Activated T-helper 2 cell treated with anti-CD3 and anti-CD28 coated beads, Interferon-gamma antibody, Interleukin-2, Interleukin-4, amounts not matched to agents 10 μg/mL and 5 μg/mL and 100 μg/mL, durations not matched to agents 14 hours and 24 hours and 36 hours (primary cell): ENCODE results near the gene SPSB1. TPM values are rescaled to one million over a fixed set of nuclear protein-coding genes. Genes with fewer than 3 reads are reported as not detected.
"Not testable (repeated sequence)": the region's sequence is repeated elsewhere in the genome, so short reads cannot be mapped to it uniquely, and the experiment has no call there.

ENCODE experiments used
- DNase-seq: peaks from one replicate; pipeline ENCODE4 v3.0.0; 2021; ENCODE audit warnings: low spot score
- H3K27ac Mint-ChIP-seq: one replicate; pipeline ENCODE4 v1.8.0; 2021; ENCODE audit warnings: mixed read lengths
- H3K27me3 Mint-ChIP-seq: one replicate; pipeline ENCODE4 v1.8.0; 2021; ENCODE audit warnings: low read depth, mixed read lengths
- H3K36me3 Mint-ChIP-seq: one replicate; pipeline ENCODE4 v1.8.0; 2021; ENCODE audit warnings: low read depth, mixed read lengths
- H3K4me1 Mint-ChIP-seq: one replicate; pipeline ENCODE4 v1.8.0; 2021; ENCODE audit warnings: low read depth, mixed read lengths
- H3K4me3 Mint-ChIP-seq: one replicate; pipeline ENCODE4 v1.8.0; 2021; ENCODE audit warnings: low read depth, mild to moderate bottlenecking, moderate library complexity, mixed read lengths
- H3K9me3 Mint-ChIP-seq: one replicate; pipeline ENCODE4 v1.8.0; 2021; ENCODE audit warnings: mixed read lengths
- intact Hi-C: fragments of 100-400 bp; cut with micrococcal nuclease; formaldehyde crosslinking; loops from one replicate; pipeline ENCODE4 v1.15.1; 2023
- total RNA-seq: library from RNA; stranded (reverse); gene quantifications from 2 replicates; pipeline ENCODE4 v1.2.3, GENCODE V29; 2022

Gene SPSB1
- total RNA-seq, 1 donor from 2014 or later: 7.5 TPM

- Mint-ChIP-seq H3K36me3 (no peaks in the 10 kb centered on the region), H3K27me3 (peaks cover 7% of the 10 kb centered on the region), H3K4me3 (no peak overlapping the region), H3K9me3 (no peaks in the 10 kb centered on the region), H3K4me1 (peaks cover 13% of the 10 kb centered on the region), H3K27ac (no peak overlapping the region)
- DNase-seq: no peak
- intact Hi-C loops: no loop called here
Measured at GRCh38 chr1:9384751-9385245, 92.1 kb downstream of the SPSB1 start.

GRCh38 chr1:9385392-9385791 lies 92.7 kb downstream of the SPSB1 start:
- H3K27ac Mint-ChIP-seq, H3K36me3 Mint-ChIP-seq, H3K9me3 Mint-ChIP-seq, H3K27me3 Mint-ChIP-seq, H3K4me3 Mint-ChIP-seq, DNase-seq, intact Hi-C loops: not testable (repeated sequence)
- peaks cover 14% of the 10 kb centered on the region for H3K4me1 Mint-ChIP-seq

- peaks cover 16% of the 10 kb centered on the region for H3K4me1 Mint-ChIP-seq
- H3K36me3 Mint-ChIP-seq: no peaks in the 10 kb centered on the region
- H3K9me3 Mint-ChIP-seq: no peaks in the 10 kb centered on the region
- H3K27me3 Mint-ChIP-seq: peaks cover 9% of the 10 kb centered on the region
- no peak for DNase-seq
- intact Hi-C loops: no loop called here
- no peak overlapping the region for H3K4me3 Mint-ChIP-seq
- no peak overlapping the region for H3K27ac Mint-ChIP-seq
Measured at GRCh38 chr1:9385801-9386573, 93.3 kb downstream of the SPSB1 start.

GRCh38 chr1:9388335-9389180 lies 95.9 kb downstream of the SPSB1 start:
- Mint-ChIP-seq H3K4me1 (peaks cover 20% of the 10 kb centered on the region), H3K4me3 (no peak overlapping the region), H3K9me3 (no peaks in the 10 kb centered on the region), H3K27ac (no peak overlapping the region), H3K27me3 (peaks cover 8% of the 10 kb centered on the region), H3K36me3 (no peaks in the 10 kb centered on the region)
- DNase-seq: no peak
- intact Hi-C loops: no loop called here

GRCh38 chr1:9389968-9390367 lies 97.3 kb downstream of the SPSB1 start:
- Mint-ChIP-seq H3K4me1 (peaks cover 20% of the 10 kb centered on the region), H3K36me3 (no peaks in the 10 kb centered on the region), H3K4me3 (no peak overlapping the region), H3K9me3 (no peaks in the 10 kb centered on the region), H3K27ac (no peak overlapping the region), H3K27me3 (peaks cover 6% of the 10 kb centered on the region)
- intact Hi-C loops: no loop called here
- peak; percentile 14 for DNase-seq

GRCh38 chr1:9391620-9392019 lies 98.9 kb downstream of the SPSB1 start:
- DNase-seq: no peak
- Mint-ChIP-seq H3K4me1 (peaks cover 14% of the 10 kb centered on the region), H3K27ac (no peak overlapping the region), H3K27me3 (peaks cover 8% of the 10 kb centered on the region), H3K4me3 (no peak overlapping the region), H3K36me3 (no peaks in the 10 kb centered on the region), H3K9me3 (peaks cover 4% of the 10 kb centered on the region)
- intact Hi-C loops: no loop called here

GRCh38 chr1:9394010-9394409 lies 101.3 kb downstream of the SPSB1 start:
- Mint-ChIP-seq H3K9me3 (peaks cover 4% of the 10 kb centered on the region), H3K4me3 (no peak overlapping the region), H3K27ac (no peak overlapping the region), H3K27me3 (peaks cover 5% of the 10 kb centered on the region), H3K4me1 (peaks cover 12% of the 10 kb centered on the region), H3K36me3 (no peaks in the 10 kb centered on the region)
- intact Hi-C loops: no loop called here
- DNase-seq: no peak

GRCh38 chr1:9395018-9395417 lies 102.3 kb downstream of the SPSB1 start:
- DNase-seq: no peak
- intact Hi-C loops: no loop called here
- Mint-ChIP-seq H3K27ac (no peak overlapping the region), H3K9me3 (peaks cover 4% of the 10 kb centered on the region), H3K4me3 (no peak overlapping the region), H3K4me1 (peaks cover 8% of the 10 kb centered on the region), H3K36me3 (no peaks in the 10 kb centered on the region), H3K27me3 (peaks cover 5% of the 10 kb centered on the region)

- peaks cover 9% of the 10 kb centered on the region for H3K4me1 Mint-ChIP-seq
- no peak for DNase-seq
- H3K4me3 Mint-ChIP-seq: no peak overlapping the region
- intact Hi-C loops: no loop called here
- H3K27me3 Mint-ChIP-seq: peaks cover 4% of the 10 kb centered on the region
- peaks cover 4% of the 10 kb centered on the region for H3K9me3 Mint-ChIP-seq
- no peak overlapping the region for H3K27ac Mint-ChIP-seq
- H3K36me3 Mint-ChIP-seq: no peaks in the 10 kb centered on the region
Measured at GRCh38 chr1:9397047-9397446, 104.4 kb downstream of the SPSB1 start.

- H3K9me3 Mint-ChIP-seq: peaks cover 4% of the 10 kb centered on the region
- no peak overlapping the region for H3K27ac Mint-ChIP-seq
- peaks cover 11% of the 10 kb centered on the region for H3K4me1 Mint-ChIP-seq
- H3K4me3 Mint-ChIP-seq: no peak overlapping the region
- no peak for DNase-seq
- intact Hi-C loops: no loop called here
- H3K36me3 Mint-ChIP-seq: no peaks in the 10 kb centered on the region
- H3K27me3 Mint-ChIP-seq: peaks cover 4% of the 10 kb centered on the region
Measured at GRCh38 chr1:9397997-9398526, 105.4 kb downstream of the SPSB1 start.

GRCh38 chr1:9399510-9400424 lies 107.1 kb downstream of the SPSB1 start:
- Mint-ChIP-seq H3K9me3 (peaks cover 4% of the 10 kb centered on the region), H3K4me1 (peaks cover 8% of the 10 kb centered on the region), H3K36me3 (no peaks in the 10 kb centered on the region), H3K4me3 (no peak overlapping the region), H3K27me3 (peaks cover 2% of the 10 kb centered on the region), H3K27ac (no peak overlapping the region)
- no peak for DNase-seq
- intact Hi-C loops: no loop called here

GRCh38 chr1:9400425-9401079 lies 107.9 kb downstream of the SPSB1 start:
- intact Hi-C loops: no loop called here
- Mint-ChIP-seq H3K36me3 (no peaks in the 10 kb centered on the region), H3K4me3 (no peak overlapping the region)

More at GRCh38 chr1:9400425-9401079, 107.9 kb downstream of the SPSB1 start:
- DNase-seq: no peak
- H3K9me3 Mint-ChIP-seq: no peaks in the 10 kb centered on the region
- no peaks in the 10 kb centered on the region for H3K27me3 Mint-ChIP-seq
- peaks cover 8% of the 10 kb centered on the region for H3K4me1 Mint-ChIP-seq
- H3K27ac Mint-ChIP-seq: no peak overlapping the region
